GM12878 (cell line): Measurements from ENCODE around the gene RHBDF2. TPM values are rescaled to one million over a fixed set of nuclear protein-coding genes. Genes with fewer than 3 reads are reported as not detected.

Experiments used
- ASH2L ChIP-seq: fragments of 300-600, 200-600 bp; sonication (generic); IDR thresholded peaks from 2 replicates; pipeline ENCODE4 v1.6.1; 2017; ENCODE audit warnings: low read depth, mild to moderate bottlenecking, borderline replicate concordance
- BRCA1 ChIP-seq: IDR thresholded peaks from 2 replicates; pipeline ENCODE4 v1.6.1; 2011; ENCODE audit warnings: low read depth, low read length, improper control_type of control experiment
- EGR1 ChIP-seq, 2 experiments: IDR thresholded peaks; 1 replicate in 1 of 2; 2 replicates in 1 of 2; pipeline ENCODE4 v1.6.1; 2011 to 2012; ENCODE audit warnings: low read depth in 2 of 2, low read length in 2 of 2, borderline replicate concordance in 1 of 2, mild to moderate bottlenecking in 1 of 2, moderate library complexity in 1 of 2
- JUNB ChIP-seq: IDR thresholded peaks from 2 replicates; pipeline ENCODE4 v1.6.1; 2016; ENCODE audit warnings: antibody characterized with exemption, mild to moderate bottlenecking
- KAT2A ChIP-seq: conservative IDR thresholded peaks from 2 replicates; pipeline ENCODE4 v1.6.1; 2011; ENCODE audit warnings: low read depth, low read length; ENCODE audit not compliant: control insufficient read depth
- MTA2 ChIP-seq: fragments of 450-650 bp; IDR thresholded peaks from 2 replicates; pipeline ENCODE4 v1.6.1; 2016; ENCODE audit warnings: low read depth, mild to moderate bottlenecking, moderate library complexity
- NBN ChIP-seq: fragments of 450-650 bp; IDR thresholded peaks from 2 replicates; pipeline ENCODE4 v1.6.1; 2016
- NFIC ChIP-seq: IDR thresholded peaks from 2 replicates; pipeline ENCODE4 v1.6.1; 2012; ENCODE audit warnings: low read depth, mild to moderate bottlenecking, inconsistent platforms, low read length, moderate library complexity
- NR2C1 ChIP-seq: fragments of 450-650 bp; IDR thresholded peaks from 2 replicates; pipeline ENCODE4 v1.6.1; 2017; ENCODE audit warnings: antibody characterized with exemption, mild to moderate bottlenecking, moderate library complexity
- PAX8 ChIP-seq: fragments of 450-650 bp; IDR thresholded peaks from 2 replicates; pipeline ENCODE4 v1.6.1; 2017; ENCODE audit warnings: mild to moderate bottlenecking, moderate library complexity
- PML ChIP-seq: IDR thresholded peaks from 2 replicates; pipeline ENCODE4 v1.6.1; 2012; ENCODE audit warnings: low read length, inconsistent platforms
- POLR2AphosphoS5 ChIP-seq: IDR thresholded peaks from 2 replicates; pipeline ENCODE4 v1.6.1; 2011; ENCODE audit warnings: mild to moderate bottlenecking, low read length, inconsistent platforms
- RCOR1 ChIP-seq: conservative IDR thresholded peaks from 2 replicates; pipeline ENCODE4 v1.6.1; 2012; ENCODE audit warnings: low read depth, low read length, improper control_type of control experiment
- RUNX3 ChIP-seq: IDR thresholded peaks from 2 replicates; pipeline ENCODE4 v1.6.1; 2012; ENCODE audit warnings: low read length, inconsistent platforms
- SIN3A ChIP-seq: IDR thresholded peaks from 2 replicates; pipeline ENCODE4 v1.6.1; 2012; ENCODE audit warnings: low read depth, low read length, improper control_type of control experiment
- SIX5 ChIP-seq: IDR thresholded peaks from 2 replicates; pipeline ENCODE4 v1.6.1; 2011; ENCODE audit warnings: mild to moderate bottlenecking, low read depth, low read length, moderate library complexity; ENCODE audit not compliant: severe bottlenecking
- SMAD1 ChIP-seq: fragments of 450-650 bp; IDR thresholded peaks from 2 replicates; pipeline ENCODE4 v1.6.1; 2018; ENCODE audit warnings: mild to moderate bottlenecking, low read depth; ENCODE audit not compliant: partially characterized antibody
- SMAD5 ChIP-seq: IDR thresholded peaks from 2 replicates; pipeline ENCODE4 v1.6.1; 2016; ENCODE audit warnings: antibody characterized with exemption, low read depth
- SREBF1 ChIP-seq: IDR thresholded peaks from 2 replicates; pipeline ENCODE4 v1.6.1; 2012; ENCODE audit warnings: mild to moderate bottlenecking, low read length
- STAT1 ChIP-seq: fragments of 450-650 bp; conservative IDR thresholded peaks from 2 replicates; pipeline ENCODE4 v1.6.1; 2014; ENCODE audit warnings: antibody characterized with exemption, mild to moderate bottlenecking
- ZNF217 ChIP-seq: fragments of 450-650 bp; IDR thresholded peaks from 2 replicates; pipeline ENCODE4 v1.6.1; 2017; ENCODE audit warnings: antibody characterized with exemption, mild to moderate bottlenecking
- polyA plus RNA-seq, 11 experiments: library from polyadenylated mRNA; depleted of rRNA in 4 of 11; unstranded in 6 of 11; stranded (reverse) in 5 of 11; fragments of >200 nt; fragmentation: Nextera tagmentation in 4 of 11; fragmentation: Illumina TruSeq in 1 of 11; extraction: Ambion mirVana in 4 of 11; extraction: Trizol in 1 of 11; gene quantifications; 1 replicate in 1 of 11; 2 replicates in 10 of 11; pipeline versions ENCODE4 v1.2.1 to v1.2.3, GENCODE V29; 2011 to 2016; ENCODE audit warnings: inconsistent platforms in 2 of 11, missing spikeins in 2 of 11, low read depth in 1 of 11
- total RNA-seq, 4 experiments: library from RNA; depleted of rRNA in 3 of 4; stranded (reverse); fragments of >200 nt in 3 of 4; fragmentation: Illumina TruSeq in 1 of 4; extraction: Trizol in 1 of 4; gene quantifications; 2 replicates each; pipeline versions ENCODE4 v1.2.1 to v1.2.3, GENCODE V29; 2013 to 2021
- TF ChIP-seq, protein P1 (sequence below): fragments of 150-350 bp; IDR thresholded peaks from 2 replicates; pipeline ENCODE4 v1.6.1; 2014; ENCODE audit warnings: mild to moderate bottlenecking, low read depth, low read length
- TF ChIP-seq, protein P2 (sequence below): fragments of 450-650 bp; formaldehyde crosslinking; IDR thresholded peaks from 2 replicates; pipeline ENCODE4 v1.4.0; 2020; ENCODE audit warnings: mild to moderate bottlenecking, moderate library complexity
- TF ChIP-seq, protein P3 (sequence below): IDR thresholded peaks from 2 replicates; pipeline ENCODE4 v1.6.1; 2011; ENCODE audit warnings: mild to moderate bottlenecking, low read depth, low read length, moderate library complexity; ENCODE audit not compliant: insufficient replicate concordance
- TF ChIP-seq, protein P4 (sequence below): IDR thresholded peaks from 2 replicates; pipeline ENCODE4 v1.6.1; 2011; ENCODE audit warnings: borderline replicate concordance, low read depth, mild to moderate bottlenecking, moderate library complexity, mixed read lengths, low read length; ENCODE audit not compliant: insufficient read depth; ENCODE audit errors: extremely low read length

The RHBDF2 gene
- total and polyA plus RNA-seq, 10 of the 15 experiments (the other 5 are each of a cell fraction or from before 2014, with no cell fraction given): 0.97 to 43.0 (median 18.7) TPM

DNA sequence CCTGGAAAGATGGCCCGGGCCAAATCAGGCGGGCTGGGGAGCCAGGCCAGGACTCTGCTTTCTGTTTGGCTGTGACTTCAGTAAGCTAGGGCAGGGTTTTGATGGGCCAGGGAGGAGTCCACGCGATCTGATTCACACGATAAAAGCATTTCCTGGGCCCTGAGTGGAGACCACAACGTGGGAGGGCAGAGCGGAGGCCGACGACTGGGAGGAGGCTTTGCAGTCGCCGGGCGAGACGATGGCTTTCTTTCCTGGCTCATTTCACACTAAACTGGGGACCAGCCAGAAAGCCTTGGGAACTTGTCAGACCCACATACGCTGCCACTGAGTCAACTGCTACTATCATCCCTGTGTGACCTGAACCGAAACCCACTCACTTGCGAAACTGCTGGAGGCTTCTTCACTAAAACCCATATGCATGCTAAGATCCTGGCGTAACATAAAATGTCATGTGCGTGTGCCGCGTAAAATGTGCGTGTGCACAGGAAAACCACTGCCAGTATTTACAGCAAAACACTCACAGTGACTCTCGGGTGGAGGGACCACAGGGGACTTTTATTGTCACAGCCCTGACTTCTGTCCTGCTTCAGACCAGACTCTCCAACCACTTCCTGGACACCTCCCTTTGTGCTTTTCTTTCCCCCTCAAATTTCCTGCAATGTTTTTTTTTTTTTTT lies 14.2 kb upstream of the RHBDF2 start (continued):
- TF ChIP-seq BRCA1 (no peak), PML (no peak), ASH2L (no peak; the same call in 1 of the 2 replicates), NBN (peak; percentile 78), SMAD1 (no peak), NR2C1 (no peak), RCOR1 (no peak), POLR2AphosphoS5 (peak; percentile 47; the same call in 1 of the 2 replicates), PAX8 (no peak), ZNF217 (peak; percentile 52; the same call in 1 of the 2 replicates), EGR1 (IDR thresholded peaks at IDR 0.05; ENCODE audit: borderline replicate concordance in 1 of 2, low read depth in 2 of 2, low read length in 2 of 2) (peak in 1 of 2 experiments; percentile 52; a peak in 1 of 3 replicates), KAT2A (no peak), MTA2 (peak; percentile 89), STAT1 (no peak), NFIC (0 out of 2 replicates have a peak, but pooled peaks have one; percentile 54), SMAD5 (no peak), SIX5 (no peak), JUNB (no peak), SREBF1 (no peak), RUNX3 (peak; percentile 77), SIN3A (no peak)
- TF ChIP-seq, protein P1, sequence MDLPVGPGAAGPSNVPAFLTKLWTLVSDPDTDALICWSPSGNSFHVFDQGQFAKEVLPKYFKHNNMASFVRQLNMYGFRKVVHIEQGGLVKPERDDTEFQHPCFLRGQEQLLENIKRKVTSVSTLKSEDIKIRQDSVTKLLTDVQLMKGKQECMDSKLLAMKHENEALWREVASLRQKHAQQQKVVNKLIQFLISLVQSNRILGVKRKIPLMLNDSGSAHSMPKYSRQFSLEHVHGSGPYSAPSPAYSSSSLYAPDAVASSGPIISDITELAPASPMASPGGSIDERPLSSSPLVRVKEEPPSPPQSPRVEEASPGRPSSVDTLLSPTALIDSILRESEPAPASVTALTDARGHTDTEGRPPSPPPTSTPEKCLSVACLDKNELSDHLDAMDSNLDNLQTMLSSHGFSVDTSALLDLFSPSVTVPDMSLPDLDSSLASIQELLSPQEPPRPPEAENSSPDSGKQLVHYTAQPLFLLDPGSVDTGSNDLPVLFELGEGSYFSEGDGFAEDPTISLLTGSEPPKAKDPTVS: no peak
- TF ChIP-seq, protein P2, sequence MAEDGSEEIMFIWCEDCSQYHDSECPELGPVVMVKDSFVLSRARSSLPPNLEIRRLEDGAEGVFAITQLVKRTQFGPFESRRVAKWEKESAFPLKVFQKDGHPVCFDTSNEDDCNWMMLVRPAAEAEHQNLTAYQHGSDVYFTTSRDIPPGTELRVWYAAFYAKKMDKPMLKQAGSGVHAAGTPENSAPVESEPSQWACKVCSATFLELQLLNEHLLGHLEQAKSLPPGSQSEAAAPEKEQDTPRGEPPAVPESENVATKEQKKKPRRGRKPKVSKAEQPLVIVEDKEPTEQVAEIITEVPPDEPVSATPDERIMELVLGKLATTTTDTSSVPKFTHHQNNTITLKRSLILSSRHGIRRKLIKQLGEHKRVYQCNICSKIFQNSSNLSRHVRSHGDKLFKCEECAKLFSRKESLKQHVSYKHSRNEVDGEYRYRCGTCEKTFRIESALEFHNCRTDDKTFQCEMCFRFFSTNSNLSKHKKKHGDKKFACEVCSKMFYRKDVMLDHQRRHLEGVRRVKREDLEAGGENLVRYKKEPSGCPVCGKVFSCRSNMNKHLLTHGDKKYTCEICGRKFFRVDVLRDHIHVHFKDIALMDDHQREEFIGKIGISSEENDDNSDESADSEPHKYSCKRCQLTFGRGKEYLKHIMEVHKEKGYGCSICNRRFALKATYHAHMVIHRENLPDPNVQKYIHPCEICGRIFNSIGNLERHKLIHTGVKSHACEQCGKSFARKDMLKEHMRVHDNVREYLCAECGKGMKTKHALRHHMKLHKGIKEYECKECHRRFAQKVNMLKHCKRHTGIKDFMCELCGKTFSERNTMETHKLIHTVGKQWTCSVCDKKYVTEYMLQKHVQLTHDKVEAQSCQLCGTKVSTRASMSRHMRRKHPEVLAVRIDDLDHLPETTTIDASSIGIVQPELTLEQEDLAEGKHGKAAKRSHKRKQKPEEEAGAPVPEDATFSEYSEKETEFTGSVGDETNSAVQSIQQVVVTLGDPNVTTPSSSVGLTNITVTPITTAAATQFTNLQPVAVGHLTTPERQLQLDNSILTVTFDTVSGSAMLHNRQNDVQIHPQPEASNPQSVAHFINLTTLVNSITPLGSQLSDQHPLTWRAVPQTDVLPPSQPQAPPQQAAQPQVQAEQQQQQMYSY (CRISPR knock-in tag): no peak
- TF ChIP-seq, protein P3, sequence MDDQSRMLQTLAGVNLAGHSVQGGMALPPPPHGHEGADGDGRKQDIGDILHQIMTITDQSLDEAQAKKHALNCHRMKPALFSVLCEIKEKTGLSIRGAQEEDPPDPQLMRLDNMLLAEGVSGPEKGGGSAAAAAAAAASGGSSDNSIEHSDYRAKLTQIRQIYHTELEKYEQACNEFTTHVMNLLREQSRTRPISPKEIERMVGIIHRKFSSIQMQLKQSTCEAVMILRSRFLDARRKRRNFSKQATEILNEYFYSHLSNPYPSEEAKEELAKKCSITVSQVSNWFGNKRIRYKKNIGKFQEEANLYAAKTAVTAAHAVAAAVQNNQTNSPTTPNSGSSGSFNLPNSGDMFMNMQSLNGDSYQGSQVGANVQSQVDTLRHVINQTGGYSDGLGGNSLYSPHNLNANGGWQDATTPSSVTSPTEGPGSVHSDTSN: no peak
- TF ChIP-seq, protein P4, sequence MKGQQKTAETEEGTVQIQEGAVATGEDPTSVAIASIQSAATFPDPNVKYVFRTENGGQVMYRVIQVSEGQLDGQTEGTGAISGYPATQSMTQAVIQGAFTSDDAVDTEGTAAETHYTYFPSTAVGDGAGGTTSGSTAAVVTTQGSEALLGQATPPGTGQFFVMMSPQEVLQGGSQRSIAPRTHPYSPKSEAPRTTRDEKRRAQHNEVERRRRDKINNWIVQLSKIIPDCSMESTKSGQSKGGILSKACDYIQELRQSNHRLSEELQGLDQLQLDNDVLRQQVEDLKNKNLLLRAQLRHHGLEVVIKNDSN: no peak
